Measurements from ENCODE around the gene ZNF169.
"Not testable (repeated sequence)": the region's sequence is repeated elsewhere in the genome, so short reads cannot be mapped to it uniquely, and the experiment has no call there.

The ZNF169 gene

GRCh38 chr9:94259077-94259862 is at the start of gene ZNF169:
TSS of gene ZNF169 (plus strand) at chr9:94259298. CDS start at chr9:94278813, 19,515 bp downstream.
- peak; percentile 95 for DNase-seq

GRCh38 chr9:94210616-94211603 is 48.2 kb upstream of the ZNF169 start:
- no peak for DNase-seq

- peak; percentile 60 for DNase-seq
Measured at GRCh38 chr9:94212091-94212490, 47.0 kb upstream of the ZNF169 start.

- no peak for DNase-seq
Measured at GRCh38 chr9:94212531-94212930, 46.6 kb upstream of the ZNF169 start.

- DNase-seq = peak; percentile 82
Measured at GRCh38 chr9:94213511-94214124, 45.5 kb upstream of the ZNF169 start.

GRCh38 chr9:94222870-94223269 is 36.2 kb upstream of the ZNF169 start:
- no peak for DNase-seq

- not testable (repeated sequence) for DNase-seq
Measured at GRCh38 chr9:94225413-94225812, 33.7 kb upstream of the ZNF169 start.

GRCh38 chr9:94228616-94229015 is 30.5 kb upstream of the ZNF169 start:
- DNase-seq = no peak

GRCh38 chr9:94232428-94232827 is 26.7 kb upstream of the ZNF169 start:
- no peak for DNase-seq

GRCh38 chr9:94241098-94241497 is 18.0 kb upstream of the ZNF169 start:
- DNase-seq = not testable (repeated sequence)

GRCh38 chr9:94245651-94246050 is 13.4 kb upstream of the ZNF169 start:
- no peak for DNase-seq

GRCh38 chr9:94250456-94250855 is 8.6 kb upstream of the ZNF169 start:
- DNase-seq = no peak

GRCh38 chr9:94256007-94256406 is 3.1 kb upstream of the ZNF169 start:
- no peak for DNase-seq

GRCh38 chr9:94265626-94266402 is 6.7 kb downstream of the ZNF169 start:
- DNase-seq = not testable (repeated sequence)

GRCh38 chr9:94269264-94269663 is 10.2 kb downstream of the ZNF169 start:
- DNase-seq = no peak

GRCh38 chr9:94270009-94270408 is 10.9 kb downstream of the ZNF169 start:
- DNase-seq = no peak

- not testable (repeated sequence) for DNase-seq
Measured at GRCh38 chr9:94277029-94277428, 17.9 kb downstream of the ZNF169 start.

- DNase-seq = no peak
Measured at GRCh38 chr9:94277885-94278536, 18.9 kb downstream of the ZNF169 start.

GRCh38 chr9:94280409-94280989 is 21.4 kb downstream of the ZNF169 start:
- DNase-seq = peak; percentile 50

- DNase-seq = no peak
Measured at GRCh38 chr9:94281101-94281500, 22.0 kb downstream of the ZNF169 start.

- DNase-seq = no peak
Measured at GRCh38 chr9:94286116-94286515, 27.0 kb downstream of the ZNF169 start.
